OCI-LY7 (cell line): Measurements from ENCODE around the gene ROMO1.

Experiments
- CTCF ChIP-seq: fragments of 200-600 bp; sonication (generic); conservative IDR thresholded peaks from 2 replicates; pipeline ENCODE4 v1.5.1; 2014; ENCODE audit warnings: mild to moderate bottlenecking, antibody characterized with exemption, low read length, moderate library complexity, mixed read lengths
- EZH2phosphoT487 ChIP-seq: fragments of 200-600 bp; sonication (generic); IDR thresholded peaks from 2 replicates; pipeline ENCODE4 v1.6.1; 2018; ENCODE audit warnings: low read depth, borderline replicate concordance, mild to moderate bottlenecking, mixed run types, antibody characterized with exemption, low read length, moderate library complexity, mixed read lengths

GRCh38 chr20:35711588-35712209, 12.5 kb downstream of the ROMO1 start:
- TF ChIP-seq CTCF (no peak), EZH2phosphoT487 (no peak)
